Stimulated activated CD8-positive, alpha-beta memory T cell treated with anti-CD3 and anti-CD28 coated beads, Interleukin-15, amount 100 ng/mL, for 4 hours (primary cell): ENCODE data around the gene IRS1.
"Not testable (repeated sequence)": the region's sequence is repeated elsewhere in the genome, so short reads cannot be mapped to it uniquely, and the experiment has no call there.

Source experiments
- DNase-seq, 2 donors: peaks; one replicate each; pipeline ENCODE4 v3.0.0-alpha.2; 2020; ENCODE audit warnings: low read depth in 2 of 2

The IRS1 gene

DNA sequence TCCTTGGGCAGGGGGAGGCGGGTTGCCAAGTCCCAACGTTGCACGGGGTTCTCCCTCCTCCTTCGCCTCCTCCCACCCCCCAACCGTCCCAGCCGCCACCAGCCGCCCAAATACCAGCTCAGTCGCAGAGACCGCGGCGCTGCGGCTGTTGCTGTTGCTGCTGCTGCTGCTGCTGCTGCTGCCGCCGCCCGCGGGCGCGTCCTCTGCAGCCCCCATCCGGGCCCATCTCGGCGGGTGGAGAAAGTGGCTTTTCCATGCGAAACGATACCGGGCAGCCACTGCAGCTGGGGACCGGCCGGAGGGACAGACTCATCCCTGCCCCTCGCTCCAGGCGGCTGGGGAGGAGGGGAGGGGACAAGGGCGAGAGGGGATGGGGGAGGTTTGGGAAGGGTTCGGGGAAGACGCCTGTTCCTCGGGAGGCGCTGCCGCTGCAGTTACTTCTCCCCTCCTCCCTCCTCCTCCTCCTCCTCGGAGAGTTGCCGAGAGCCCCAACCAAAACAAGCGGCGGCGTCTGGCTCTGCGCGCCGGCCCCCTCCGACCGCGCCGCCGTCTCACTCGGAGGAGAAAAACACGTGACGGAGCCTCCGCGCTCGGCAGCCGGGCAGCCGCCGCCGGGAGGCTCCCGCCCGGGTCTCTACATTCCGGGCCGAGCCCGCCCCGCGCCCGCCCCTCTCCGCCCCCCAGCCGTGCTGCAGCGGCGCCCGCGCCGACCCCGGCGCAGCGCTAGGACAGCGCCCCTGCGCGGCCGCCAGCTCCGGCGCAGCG is at the start of gene IRS1:
Gene IRS1, minus strand, starts transcription at position 610 of the 765 bp plus-strand sequence. CDS start 1,082 bp downstream, outside the sequence.
- peak in 1 of 2 donors; percentile 32 for DNase-seq

DNA sequence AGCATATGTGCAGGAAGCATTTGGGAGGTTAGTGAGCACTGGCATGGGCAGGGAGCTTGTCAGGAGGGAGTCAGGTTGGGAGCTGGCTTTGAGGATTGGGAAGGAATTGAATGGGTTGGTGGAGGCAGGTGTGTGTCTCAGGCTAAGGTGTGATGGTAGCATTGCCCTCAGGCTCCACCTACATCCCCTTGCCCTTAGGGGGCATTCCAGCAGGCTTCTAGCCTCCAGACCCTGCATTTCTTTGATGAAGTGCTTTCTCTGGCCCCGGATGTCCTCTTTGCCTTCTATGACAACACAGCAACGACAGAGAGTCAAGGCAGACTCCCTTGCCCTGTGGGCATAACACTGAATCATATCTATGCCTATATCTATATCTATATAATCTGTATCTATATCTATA is 49.7 kb upstream of the IRS1 start:
- no peak for DNase-seq

DNA sequence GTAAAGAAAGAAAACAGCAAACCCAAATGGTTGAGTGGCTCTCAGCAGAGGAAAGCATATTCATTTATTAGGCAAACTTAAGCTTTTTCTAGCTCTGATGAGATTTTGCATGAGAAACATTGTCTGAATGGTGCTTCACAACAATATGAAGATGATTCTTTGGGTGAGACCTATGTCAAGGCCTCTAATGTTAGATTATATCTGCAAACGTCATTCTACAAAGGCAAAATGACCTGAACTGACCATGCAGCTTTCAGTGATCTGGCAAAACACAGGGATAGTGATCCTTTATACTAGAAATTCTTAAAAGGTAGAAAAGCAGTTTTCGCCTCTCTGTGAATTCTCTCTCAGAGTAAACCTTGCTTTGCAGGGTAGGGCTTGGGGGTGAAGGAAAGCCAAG is 47.9 kb upstream of the IRS1 start:
- no peak for DNase-seq

DNA sequence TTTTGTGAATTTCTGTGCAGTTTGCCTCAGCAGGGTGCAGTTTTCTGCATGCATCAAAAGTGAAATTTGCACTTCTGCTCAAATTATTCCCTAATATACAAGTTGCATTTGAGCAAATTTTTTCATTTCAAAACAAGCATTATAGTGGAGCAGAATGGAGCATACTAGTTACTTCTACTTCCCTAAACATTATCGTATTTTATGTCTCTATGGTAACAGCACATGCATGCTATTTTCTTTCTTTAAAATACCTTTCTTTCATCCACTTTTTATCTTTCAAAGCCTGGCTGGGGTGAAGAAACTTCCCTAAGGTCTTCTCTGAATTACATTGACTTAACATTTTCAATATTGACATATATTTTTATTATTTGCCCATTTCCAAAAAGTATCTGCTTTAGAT is 47.5 kb upstream of the IRS1 start:
- no peak for DNase-seq

- no peak for DNase-seq
Observed at GRCh38 chr2:226845386-226846116, 45.9 kb upstream of the IRS1 start.

DNA sequence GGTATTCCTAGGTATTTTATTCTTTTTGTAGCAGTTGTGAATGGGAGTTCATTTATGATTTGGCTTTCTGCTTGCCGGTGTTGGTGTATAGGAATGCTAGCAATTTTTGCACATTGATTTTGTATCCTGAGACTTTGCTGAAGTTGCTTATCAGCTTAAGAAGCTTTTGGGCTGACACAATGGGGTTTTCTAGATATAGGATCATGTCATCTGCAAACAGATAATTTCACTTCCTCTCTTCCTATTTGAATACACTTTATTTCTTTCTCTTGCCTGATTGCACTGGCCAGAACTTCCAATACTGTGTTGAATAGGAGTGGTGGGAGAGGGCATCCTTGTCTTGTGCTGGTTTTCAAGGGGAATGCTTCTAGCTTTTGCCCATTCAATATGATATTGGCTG is 43.4 kb upstream of the IRS1 start:
- DNase-seq = not testable (repeated sequence)

GRCh38 chr2:226839951-226840350 is 40.3 kb upstream of the IRS1 start:
- no peak for DNase-seq

DNA sequence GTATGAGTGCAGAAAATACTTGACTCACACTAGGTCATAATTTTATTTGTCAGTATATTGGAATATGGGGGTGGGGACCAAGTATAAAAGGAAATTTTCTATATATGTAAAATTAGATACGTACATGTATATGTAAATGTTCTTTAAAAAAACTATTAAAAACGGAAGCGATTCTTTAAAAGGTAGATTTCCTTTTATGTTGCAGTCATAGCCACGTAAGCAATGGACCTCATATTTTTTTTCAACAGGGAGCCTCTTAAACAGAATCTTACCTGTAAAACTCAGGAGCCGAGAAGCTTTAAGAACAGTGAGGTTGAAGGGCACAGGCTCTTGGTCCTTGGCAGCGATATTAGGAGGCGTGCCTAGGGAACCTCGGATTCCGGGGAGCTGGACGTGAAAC is 39.5 kb upstream of the IRS1 start:
- no peak for DNase-seq

DNA sequence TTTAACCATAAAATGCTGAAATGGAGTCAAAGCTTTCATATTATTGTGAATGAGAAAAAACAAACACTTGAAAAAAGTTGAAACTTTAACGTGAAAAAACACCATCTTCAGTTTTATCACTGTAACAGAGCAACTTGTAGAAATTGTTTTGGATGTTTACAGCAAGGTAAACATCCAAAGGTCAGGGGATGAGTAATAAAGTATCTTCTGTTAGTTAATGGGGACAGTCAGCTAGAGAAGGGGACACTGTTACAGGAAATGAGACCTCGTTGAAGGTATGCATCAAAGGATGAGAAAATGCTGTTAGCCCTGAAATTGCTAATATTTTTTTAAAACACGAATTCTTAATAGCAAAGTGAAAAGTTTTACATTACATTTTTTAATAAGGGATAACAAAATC is 39.1 kb upstream of the IRS1 start:
- DNase-seq = no peak

DNA sequence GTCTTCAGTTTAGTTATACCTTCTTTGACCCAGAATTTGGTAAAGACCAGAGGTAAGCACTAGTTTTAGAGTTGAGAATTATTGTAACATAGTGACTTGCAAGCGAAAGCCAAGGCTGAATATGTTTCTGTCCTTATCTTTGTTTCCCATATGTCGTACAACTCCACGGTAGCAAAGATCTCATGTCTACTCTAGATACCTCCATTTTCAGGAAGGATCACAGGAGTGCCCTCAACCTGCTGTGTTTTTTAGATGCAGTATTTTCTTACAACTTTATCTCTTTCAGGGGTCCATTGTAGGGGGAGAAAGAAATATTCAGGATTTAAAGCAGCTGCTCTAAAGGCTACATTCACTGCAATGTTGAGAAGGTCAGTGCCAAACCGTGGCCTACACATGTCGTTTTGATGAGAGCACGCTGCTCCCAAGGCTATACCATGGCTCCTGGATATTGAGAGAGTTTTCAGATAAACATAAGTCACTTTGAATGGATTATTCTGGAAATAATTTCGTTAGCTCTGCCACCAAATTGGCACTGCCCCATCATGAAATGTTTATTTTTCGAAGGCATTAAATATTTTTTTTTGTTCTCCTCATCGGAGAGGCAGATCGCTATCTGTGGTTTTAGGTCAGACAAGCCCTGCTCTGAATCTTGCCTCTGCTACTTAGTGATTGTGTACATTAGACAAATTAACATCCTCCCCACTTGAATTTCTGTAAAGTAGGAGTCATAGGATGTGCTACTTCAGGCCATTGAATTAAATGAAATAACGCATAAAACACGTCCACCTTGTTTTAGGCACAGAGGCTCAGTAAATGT is 38.4 kb upstream of the IRS1 start:
- DNase-seq = no peak

DNA sequence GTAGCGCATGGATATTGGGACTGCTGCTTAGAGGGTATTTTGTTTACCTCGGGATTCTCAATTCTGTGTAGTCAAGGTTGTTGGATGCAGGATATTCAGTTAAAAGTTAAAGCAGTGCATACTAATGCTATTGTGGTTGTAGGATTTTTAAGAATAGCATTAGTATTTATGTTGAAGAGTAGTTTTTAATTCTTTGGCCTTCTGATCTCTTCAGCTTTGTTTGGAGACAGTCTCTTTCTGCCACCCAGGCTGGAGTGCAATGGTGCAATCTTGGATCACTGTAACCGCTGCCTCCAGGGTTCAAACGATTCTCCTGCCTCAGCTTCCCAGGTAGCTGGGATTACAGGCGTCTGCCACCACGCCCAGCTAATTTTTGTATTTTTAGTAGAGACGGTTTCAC is 37.7 kb upstream of the IRS1 start:
- DNase-seq = no peak

GRCh38 chr2:226836548-226836885 is 36.9 kb upstream of the IRS1 start:
- DNase-seq = no peak

DNA sequence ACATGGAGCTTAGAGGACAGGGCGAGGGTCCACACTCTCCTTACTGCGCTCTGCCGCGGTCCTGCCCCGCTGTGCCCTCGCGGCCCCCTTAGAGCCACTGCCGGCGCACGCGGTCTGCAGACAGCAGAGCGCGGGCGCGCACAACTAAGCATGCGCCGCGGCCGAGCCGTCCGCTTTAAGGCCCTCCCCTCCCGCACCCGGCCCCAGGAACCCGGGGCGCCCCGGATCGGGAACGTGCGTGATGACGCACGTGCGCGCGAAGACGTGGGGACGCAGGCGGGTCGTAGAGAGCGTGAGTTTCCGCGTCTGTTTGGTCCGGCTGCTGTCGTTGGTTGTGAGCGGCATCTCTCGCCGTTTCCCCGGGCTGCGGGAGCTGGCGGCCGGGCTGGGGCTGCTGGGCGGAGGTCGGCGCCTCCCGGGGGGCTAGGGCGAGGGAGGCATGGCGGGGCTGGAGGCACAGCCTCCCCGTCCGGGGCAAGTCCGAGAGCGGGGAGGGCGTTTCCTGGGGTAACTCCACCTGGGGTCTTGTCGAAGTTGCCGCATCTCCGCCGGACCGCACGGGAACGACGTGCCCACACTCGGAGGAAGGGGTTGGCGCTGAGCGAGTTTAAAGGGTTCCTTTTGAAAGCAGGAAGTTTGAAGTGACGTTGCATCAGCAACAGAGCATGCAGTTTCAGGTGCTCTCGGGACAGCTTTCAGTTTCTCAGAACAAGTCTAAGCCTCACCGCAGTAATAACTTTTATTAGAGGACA is 36.4 kb upstream of the IRS1 start, which contains the start of gene RHBDD1:
Gene RHBDD1, plus strand, starts transcription at position 259 of the 752 bp plus-strand sequence. CDS start 28,640 bp downstream, outside the sequence.
- DNase-seq = peak; percentile 91

GRCh38 chr2:226835420-226835795 is 35.8 kb upstream of the IRS1 start:
- peak in 1 of 2 donors; percentile 4 for DNase-seq

DNA sequence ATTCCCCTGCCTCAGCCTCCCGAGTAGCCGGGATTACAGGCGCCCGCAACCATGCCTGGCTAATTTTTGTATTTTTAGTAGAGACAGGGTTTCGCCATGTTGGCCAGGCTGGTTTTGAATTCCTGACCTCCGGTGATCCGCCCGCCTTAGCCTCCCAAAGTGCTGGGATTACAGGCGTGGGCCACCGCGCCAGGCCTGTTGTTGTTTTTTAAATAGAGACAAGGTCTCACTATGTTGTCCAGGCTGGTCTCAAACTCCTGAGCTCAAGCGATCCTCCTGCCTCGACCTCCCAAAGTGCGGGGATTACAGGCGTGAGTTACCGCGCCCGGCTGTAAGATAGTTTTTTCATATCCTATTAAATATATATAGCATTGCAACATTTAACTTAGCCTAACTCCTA is 35.3 kb upstream of the IRS1 start:
- not testable (repeated sequence) for DNase-seq

- DNase-seq = no peak
Observed at GRCh38 chr2:226832061-226832460, 32.4 kb upstream of the IRS1 start.

- DNase-seq = no peak
Observed at GRCh38 chr2:226831266-226831665, 31.6 kb upstream of the IRS1 start.

DNA sequence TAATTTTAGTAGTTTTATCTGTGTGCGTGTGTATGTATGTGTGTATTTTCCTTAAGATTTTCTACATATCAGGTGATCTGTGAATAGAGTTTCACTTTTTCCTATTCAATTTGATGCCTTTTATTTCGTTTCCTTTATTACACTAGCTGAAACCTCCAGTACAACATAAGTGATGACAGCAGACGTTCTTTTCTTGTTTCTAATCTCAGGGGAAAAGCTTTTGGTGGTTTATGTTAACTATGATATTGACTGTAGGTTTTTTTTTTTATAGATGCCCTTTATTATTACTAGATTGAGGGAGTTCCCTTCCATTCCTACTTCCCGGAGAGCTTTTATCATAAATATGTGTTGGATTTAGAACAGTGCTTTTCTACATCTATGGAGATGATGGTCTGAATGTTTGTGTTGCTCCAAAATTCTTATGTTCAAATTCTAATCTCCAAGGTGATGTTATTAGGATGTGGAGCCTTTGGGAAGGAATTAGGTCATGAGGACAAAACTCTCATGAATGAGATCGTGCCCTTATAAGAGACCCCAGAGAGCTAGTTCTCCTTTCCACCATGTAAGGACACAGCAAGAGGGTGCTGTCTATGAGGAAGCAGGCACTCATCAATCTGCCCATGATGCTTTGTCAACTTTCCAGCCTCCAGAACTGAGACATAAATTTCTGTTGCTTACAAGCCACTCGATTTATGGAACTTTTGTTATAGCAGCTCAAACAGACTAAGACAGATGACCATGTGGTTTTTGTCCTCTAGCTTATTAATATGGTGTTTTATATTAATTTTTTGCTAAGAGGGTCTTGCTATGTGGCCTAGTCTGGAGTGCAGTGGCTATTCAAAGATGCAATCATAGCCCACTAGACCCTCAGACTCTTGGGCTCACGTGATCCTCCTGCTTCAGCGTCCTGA is 30.4 kb upstream of the IRS1 start:
- no peak for DNase-seq

GRCh38 chr2:226828191-226828590 is 28.6 kb upstream of the IRS1 start:
- DNase-seq = no peak

GRCh38 chr2:226825056-226825455 is 25.4 kb upstream of the IRS1 start:
- DNase-seq = no peak

DNA sequence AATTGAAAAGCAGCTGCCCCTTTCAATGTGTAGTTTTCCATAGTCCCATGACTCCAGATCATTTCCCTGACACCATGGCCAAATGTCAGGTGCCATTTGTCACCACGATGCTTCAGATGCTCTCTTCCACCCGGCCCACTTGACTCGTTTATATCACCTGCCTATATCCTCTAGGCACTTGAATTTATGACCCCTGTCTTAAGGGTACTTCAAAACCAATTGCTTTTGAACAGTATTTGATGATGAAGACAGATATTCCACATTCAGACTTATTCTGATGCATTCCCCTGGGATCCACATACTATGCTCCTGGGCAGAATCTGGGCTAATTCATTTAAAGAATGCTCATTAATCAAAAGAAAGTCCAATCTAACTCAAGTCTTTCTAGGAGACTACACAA is 19.3 kb upstream of the IRS1 start:
- no peak for DNase-seq
